NCI-H2171 (cell line): ENCODE results near the gene RERG.
A peak's percentile ranks its signal among the peaks of the same experiment; 100 is the strongest.
"Not testable (repeated sequence)": the region's sequence is repeated elsewhere in the genome, so short reads cannot be mapped to it uniquely, and the experiment has no call there.

Source experiments
- DNase-seq: peaks from one replicate; lab custom pipeline; 2025; lab: John Stamatoyannopoulos, UW

RERG gene

GRCh38 chr12:15143467-15143866, 77.8 kb downstream of the RERG start:
- DNase-seq, result no peak

DNA sequence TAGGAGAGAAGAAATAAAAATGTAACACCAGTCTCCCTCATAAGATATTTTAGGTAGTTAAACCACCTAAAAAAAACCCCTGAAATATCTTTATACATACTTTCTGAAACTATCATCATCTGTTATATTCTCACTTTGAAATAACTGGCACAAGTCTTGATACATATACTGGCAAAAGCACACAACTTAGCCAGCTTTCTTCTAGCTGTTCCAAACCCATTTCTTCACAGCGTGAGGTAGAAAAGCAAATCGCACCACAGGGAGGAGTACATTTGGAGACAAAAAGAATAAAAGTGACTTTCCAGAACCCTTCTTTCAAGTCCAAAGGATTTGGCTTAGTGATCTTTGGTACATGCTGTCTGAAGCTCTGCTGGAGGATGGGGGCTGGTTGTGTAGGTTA, 78.5 kb downstream of the RERG start:
- DNase-seq, result no peak

- peak; percentile 3 for DNase-seq
Measured at GRCh38 chr12:15131431-15131830, 89.8 kb downstream of the RERG start.

DNA sequence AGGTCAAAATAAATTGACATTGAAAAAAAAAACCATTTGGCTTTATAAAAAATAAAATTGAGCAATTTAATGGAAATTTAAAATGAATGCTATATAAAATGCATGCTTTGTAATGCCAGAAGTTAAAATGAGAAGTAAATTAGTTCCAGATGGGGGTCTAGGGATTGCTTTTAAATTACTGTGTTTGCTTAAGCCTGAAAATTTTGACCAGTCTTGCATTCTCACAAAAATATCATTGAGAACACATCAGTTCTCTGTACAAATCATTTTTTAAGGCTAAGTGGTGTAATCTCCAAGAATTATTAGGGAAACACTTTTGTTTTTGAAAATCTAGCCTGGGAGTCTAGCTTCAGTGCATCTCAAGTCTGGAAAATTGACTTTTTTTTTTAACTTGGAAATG, 90.7 kb downstream of the RERG start:
- no peak for DNase-seq

DNA sequence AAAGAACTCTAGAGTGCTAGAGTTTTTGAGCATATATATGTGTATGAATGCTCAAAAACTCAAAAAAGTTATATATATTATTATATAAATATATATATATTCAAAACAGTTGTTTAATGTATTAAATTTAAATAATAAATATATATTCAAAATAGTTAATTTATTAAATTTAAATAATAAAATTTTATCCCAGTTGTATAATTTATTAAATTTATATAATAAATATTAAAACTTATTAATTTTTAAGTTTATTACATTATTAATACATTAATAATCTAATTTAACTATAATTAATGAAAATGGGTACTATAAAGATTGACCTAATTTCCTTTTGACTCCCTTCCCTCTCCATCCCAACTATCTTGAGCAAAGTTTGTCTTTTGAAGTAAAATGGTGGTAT, 97.8 kb downstream of the RERG start:
- DNase-seq, result no peak

- no peak for DNase-seq
Measured at GRCh38 chr12:15122344-15122743, 98.9 kb downstream of the RERG start.

DNA sequence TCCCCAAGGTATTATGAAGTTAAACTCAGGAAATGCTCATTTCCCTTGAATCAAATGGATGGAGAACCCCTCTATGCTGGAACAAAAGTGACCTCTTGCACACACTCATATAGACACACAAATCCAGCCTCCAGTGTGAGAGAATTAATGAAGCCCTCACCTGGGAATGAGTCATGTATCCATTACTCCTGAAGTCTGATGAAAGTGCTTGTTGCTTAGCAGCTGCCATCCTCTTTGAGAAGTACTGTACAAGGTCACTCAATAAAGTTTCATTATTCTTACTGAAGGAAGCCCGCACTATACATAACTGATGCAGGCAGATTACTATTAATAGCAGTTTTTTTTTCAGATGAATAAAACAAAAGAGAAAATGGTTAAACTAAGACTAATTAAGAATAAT, 102.3 kb downstream of the RERG start:
- DNase-seq, result no peak

- no peak for DNase-seq
Measured at GRCh38 chr12:15116983-15117382, 104.2 kb downstream of the RERG start.

DNA sequence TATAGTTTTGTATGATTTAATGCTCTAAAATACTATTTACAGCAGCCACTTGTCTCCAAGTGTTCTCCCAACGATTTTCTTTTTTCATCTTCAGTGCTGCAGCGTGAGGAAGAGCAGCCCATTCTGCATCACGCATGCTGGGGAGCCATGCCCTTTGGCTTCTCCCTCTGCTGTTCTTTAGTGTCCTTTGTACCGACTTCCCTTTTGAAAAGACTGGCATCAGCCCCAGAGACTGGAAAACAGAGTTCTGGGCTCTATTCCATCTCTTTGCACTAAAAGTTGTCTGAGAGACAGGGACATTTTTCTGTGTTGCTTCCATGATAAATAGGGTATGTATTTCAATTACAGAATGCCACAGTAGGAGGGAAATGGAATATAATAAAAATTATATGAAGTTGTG, 105.1 kb downstream of the RERG start:
- DNase-seq, result no peak

GRCh38 chr12:15115434-15115833, 105.8 kb downstream of the RERG start:
- no peak for DNase-seq

DNA sequence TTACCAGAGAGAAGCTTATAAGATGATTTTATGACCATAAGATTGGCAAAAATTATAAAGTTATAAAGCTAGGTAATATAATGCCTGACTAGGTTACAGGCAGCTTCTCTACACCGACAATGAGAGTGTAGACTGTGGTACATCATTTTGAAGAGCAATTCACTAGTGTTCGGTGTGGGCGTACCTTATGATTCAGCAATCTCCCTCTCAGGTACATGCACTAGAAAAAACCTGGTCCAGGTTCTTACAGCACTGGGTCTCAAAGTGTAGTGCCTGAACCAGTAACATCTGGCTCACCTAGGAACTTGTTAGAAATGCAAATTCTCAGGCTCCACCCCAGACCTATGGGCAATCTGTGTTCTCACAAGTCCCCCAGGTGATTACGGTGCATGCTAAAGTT, 106.7 kb downstream of the RERG start:
- DNase-seq, result no peak

GRCh38 chr12:15092826-15093225, 128.4 kb downstream of the RERG start:
- DNase-seq, result no peak

- no peak for DNase-seq
Measured at GRCh38 chr12:15090441-15090840, 130.8 kb downstream of the RERG start.

DNA sequence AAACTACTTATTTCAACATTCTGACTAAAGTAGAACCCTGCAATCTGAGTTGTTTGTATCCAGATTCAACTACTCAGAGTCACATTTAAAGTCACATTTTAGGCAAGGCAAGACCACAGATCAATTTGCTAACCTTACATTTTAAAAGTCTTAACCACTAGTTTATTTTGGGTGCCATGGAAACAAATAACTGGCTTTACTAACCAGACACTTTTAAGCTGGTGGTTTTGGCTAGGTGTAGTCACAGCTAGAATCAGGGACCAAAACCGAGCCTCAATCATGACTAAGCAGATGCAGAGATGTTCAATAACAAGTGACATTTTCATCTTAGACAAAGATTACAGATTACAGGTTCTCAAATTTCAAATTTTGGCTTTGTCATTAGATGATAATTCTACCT, 133.1 kb downstream of the RERG start:
- no peak for DNase-seq

DNA sequence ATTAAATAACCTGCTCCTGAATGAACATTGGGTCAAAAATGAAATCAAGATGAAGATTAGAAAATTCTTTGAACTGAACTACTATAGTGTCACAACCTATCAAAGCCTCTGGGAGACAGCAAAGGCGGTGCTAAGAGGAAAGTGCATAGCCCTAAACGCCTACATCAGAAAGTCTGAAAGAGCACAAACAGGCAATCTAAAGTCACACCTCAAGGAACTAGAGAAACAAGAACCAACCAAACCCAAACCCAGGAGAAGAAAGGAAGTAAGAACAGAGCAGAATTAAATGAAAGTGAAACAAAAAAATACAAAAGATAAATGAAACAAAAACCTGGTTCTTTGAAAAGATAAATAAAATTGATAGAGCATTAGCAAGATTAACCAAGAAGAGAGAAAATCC, 143.5 kb downstream of the RERG start:
- not testable (repeated sequence) for DNase-seq

DNA sequence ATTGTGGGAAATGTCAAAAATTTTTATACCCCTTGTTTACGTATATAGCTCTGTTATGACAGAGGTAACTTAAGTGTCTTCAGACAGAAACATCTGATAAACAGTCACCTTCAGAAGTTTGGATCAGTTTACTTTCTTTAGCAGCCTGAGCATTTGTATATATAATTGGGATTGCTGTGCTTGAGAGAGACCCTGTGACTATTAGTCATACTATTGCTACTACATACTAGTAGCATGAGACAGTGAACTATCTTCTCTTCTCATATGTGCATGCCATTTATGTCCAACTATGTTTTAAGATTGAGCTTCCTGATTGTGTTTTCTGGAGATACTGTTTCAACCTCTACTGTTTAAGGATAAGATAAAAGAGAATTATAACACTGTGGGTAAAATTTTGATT, 146.9 kb downstream of the RERG start:
- no peak for DNase-seq

GRCh38 chr12:15059123-15059522, 162.1 kb downstream of the RERG start:
- DNase-seq, result no peak
